Activated CD8-positive, alpha-beta memory T cell treated with anti-CD3 and anti-CD28 coated beads, Interleukin-2, amount 50 U/mL, for 1 hour (primary cell): ENCODE results near the gene NME4.
A peak's percentile ranks its signal among the peaks of the same experiment; 100 is the strongest.
"Not testable (repeated sequence)": the region's sequence is repeated elsewhere in the genome, so short reads cannot be mapped to it uniquely, and the experiment has no call there.

Source experiments
- DNase-seq: peaks from one replicate; pipeline ENCODE4 v3.0.0-alpha.2; 2020; ENCODE audit errors: extremely low read depth

Gene NME4

DNA sequence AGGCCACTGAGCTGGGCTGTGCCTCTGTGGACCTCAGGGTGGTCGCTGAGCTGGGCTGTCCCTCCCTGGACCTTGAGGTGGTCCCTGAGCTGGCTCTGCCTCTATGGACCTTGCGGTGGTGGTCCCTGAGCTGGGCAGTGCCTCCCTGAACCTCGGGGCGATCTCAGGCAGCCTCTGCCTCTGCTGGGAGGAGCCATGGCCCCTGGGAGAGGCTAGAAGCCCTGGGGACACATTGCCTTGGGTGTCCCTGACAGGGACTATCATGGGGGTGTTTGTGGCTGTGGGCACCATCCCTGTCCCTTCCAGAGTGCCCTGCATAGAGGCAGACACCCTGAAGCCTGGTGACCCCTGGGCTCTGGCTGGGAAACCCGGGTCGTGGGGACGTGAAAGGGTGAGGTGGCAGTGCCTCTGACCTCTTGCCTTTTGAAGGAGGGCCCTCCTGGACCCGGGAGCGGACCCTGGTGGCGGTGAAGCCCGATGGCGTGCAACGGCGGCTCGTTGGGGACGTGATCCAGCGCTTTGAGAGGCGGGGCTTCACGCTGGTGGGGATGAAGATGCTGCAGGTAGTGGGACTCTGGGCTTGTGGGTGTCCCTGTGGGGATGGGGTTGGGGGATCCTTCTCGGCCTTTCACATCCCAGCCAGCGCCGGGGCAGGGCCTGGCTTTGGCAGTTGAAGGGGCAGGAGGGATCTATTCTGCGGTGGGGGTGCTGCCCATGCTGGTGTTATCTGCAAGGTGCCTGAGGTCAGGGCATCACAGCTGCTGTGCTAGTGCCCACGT, 1.8 kb downstream of the NME4 start:
- DNase-seq, result no peak

DNA sequence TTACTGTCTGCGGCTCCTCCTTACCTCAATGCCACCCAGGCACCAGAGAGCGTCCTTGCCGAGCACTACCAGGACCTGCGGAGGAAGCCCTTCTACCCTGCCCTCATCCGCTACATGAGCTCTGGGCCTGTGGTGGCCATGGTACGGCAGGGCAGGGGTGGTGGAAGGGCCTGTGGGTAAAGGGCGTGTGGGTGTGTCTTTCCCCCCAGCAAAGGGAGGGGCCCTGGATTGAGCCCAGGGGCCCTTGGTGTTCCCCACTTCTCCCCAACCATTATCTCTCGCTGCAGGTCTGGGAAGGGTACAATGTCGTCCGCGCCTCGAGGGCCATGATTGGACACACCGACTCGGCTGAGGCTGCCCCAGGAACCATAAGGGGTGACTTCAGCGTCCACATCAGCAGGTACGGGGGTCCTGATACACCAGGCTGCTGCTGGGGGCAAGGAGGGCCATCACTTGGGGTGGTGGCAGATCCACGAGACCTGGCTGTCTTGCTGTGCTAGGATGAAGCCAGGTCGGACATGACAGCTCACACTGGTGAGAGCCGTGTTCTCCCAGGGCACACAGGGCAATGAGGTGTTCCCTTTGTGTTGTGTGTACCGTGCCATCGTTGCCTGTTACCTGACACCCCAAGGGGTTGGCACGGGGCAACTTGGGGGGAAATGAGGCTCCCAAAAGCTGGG, 2.5 kb downstream of the NME4 start:
- no peak for DNase-seq

- no peak for DNase-seq
Measured at GRCh38 chr16:400061-400591, 3.1 kb downstream of the NME4 start.

GRCh38 chr16:401468-402348, 4.7 kb downstream of the NME4 start, which contains the start of gene DECR2:
Gene DECR2, plus strand, starts transcription at chr16:401885. Its CDS starts 79 bp downstream, at chr16:401964.
- peak; percentile 93 for DNase-seq

DNA sequence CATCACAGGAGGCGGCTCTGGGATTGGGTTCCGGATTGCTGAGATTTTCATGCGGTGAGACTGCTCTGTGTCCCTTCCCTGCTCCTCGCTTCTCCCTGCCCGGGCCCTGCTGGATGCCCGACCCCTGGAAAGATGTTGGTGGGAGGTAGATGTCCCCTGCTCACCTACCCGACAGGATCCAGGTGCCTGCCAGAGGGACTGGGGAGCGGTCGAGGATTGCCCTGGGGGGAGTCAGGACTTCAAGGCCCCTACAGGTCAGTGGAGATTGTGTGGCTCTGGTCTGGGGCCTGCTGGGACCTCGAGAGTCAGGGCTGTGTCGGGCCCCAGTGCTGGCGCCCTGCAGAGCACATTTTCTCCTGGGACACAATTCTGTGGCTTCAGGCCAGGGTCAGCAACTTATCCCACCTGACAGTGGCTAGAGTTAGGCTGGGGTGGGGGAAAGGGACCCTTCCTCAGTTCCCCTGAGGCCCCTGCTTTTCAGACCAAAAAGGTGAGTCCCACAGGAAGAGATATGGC, 8.0 kb downstream of the NME4 start:
- DNase-seq, result no peak

- DNase-seq, result no peak
Measured at GRCh38 chr16:405548-406506, 8.8 kb downstream of the NME4 start.

GRCh38 chr16:407253-407652, 10.3 kb downstream of the NME4 start:
- DNase-seq, result no peak

DNA sequence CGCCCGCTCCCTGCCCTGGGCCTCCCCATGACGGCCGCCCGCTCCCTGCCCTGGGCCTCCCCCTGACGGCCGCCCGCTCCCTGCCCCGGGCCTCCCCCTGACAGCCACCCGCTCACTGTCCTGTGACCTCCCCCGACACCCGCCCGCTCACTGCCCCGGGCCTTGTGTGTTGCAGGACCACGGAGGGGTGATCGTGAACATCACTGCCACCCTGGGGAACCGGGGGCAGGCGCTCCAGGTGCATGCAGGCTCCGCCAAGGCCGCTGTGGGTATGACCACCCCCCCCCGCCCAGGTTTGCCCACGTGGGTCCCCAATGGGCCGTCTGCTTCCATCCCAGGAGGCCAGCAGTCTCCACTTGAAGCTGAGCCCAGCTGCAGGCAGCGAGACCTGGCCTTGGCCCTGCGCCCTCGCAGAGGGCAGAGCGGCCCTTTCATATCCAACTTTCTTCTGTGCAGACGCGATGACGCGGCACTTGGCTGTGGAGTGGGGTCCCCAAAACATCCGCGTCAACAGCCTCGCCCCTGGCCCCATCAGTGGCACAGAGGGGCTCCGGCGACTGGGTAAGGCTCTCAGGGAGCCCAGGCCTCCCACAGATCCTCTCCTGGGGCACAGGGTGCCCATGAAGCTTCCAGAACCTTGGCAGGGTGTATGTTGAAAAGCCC, 13.6 kb downstream of the NME4 start:
- DNase-seq, result no peak

GRCh38 chr16:411576-412265, 14.7 kb downstream of the NME4 start:
- DNase-seq, result no peak

DNA sequence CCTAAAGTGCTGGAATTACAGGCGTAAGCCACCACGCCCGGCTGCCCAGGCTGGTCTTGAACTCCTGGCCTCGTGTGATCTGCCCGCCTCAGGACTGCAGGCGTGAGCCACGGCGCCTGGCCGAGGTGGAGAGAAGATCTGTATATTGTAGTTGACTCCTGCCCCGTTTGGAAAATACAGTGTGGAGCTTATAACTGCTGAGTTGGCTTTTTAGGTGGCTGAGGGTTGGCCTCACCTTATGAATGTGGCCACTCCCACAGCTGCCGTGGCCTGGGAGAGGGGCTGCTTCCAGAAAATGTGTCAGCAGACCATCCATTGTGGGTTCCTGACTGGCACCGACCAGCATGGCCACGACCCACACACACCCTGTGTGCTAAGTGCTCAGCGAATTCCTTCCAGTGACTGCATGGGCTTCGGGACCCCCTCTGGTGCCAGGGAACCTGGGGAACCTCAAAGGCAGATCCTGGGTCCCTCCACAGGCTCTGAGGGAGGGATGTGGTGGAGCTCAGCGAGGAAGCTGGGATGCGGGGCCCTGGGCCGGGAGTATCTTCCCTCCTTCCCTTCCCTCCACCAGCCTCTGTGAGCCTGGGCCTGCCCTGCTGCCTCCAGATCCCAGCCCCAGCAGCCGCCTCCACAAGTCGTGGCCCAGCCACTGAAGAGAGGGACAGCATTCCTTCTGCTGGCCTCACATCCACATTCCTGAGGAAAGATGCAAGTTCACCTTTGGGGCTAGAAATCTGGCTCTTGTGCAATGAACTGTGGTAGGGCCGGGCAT, 17.6 kb downstream of the NME4 start:
- no peak for DNase-seq

- DNase-seq, result not testable (repeated sequence)
Measured at GRCh38 chr16:415170-415498, 18.1 kb downstream of the NME4 start.

DNA sequence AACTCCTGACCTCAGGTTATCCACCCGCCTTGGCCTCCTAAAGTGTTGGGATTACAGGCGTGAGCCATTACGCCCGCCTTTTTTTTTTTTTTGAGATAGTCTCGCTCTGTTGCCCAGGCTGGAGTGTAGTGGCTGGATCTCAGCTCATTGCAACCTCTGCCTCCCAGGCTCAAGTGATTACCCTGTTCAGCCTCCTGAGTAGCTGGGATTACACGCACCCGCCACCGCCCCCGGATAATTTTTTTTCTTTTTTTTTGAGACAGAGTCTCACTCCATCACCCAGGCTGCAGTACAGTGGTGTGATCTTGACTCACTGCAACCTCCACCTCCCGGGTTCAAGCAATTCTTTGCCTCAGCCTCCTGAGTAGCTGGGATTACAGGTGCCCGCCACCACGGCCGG, 25.2 kb downstream of the NME4 start:
- not testable (repeated sequence) for DNase-seq

DNA sequence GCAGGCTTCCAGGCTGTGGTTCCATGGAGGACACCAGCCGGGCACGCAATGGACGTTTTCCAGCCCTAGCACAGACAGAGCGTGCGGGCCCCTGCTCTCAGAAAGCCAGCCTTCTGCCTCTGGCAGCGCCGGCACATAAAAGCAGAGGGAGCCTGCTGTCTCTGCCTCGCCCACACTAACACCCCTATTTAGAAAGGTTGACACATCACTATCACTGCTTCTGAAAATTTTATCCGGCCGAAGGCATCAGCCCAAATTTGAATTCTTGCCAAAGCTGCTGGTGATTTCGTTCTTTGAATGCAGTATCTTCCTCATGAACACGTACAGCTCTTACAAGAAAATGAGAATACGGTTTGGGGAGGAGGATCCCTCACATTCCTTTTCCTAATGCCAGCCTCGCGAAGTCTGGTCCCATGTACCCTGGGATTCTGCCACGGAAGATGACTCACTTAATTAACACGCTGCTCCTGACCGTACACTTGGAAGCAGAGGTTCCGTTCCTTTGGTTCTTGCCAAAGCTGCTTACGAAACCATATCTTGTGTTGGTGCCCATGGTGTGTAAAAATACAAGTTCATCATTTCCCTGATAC, 27.1 kb downstream of the NME4 start:
- no peak for DNase-seq

- DNase-seq, result no peak
Measured at GRCh38 chr16:424623-425081, 27.7 kb downstream of the NME4 start.

GRCh38 chr16:425082-425718, 28.2 kb downstream of the NME4 start, which contains the start of gene RAB11FIP3:
Gene RAB11FIP3, plus strand, starts transcription at chr16:425649. Its CDS starts 358 bp downstream, at chr16:426007.
- DNase-seq, result peak; percentile 41

DNA sequence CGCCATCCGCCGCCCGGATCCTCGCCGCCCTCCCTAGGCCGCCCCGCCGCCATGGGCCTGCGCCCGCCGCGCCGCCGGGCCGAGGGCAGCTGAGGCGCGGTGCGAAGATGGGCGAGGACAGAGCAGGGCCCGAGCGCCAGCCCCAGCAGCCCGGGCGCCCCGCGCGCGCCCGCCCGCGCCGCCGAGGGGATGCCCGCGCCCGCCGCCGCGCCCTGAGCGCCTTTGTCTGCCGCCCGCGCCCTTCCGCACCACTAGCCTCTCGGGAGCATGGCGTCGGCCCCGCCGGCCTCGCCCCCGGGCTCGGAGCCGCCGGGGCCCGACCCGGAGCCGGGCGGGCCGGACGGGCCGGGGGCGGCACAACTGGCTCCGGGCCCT, 28.7 kb downstream of the NME4 start:
- no peak for DNase-seq

DNA sequence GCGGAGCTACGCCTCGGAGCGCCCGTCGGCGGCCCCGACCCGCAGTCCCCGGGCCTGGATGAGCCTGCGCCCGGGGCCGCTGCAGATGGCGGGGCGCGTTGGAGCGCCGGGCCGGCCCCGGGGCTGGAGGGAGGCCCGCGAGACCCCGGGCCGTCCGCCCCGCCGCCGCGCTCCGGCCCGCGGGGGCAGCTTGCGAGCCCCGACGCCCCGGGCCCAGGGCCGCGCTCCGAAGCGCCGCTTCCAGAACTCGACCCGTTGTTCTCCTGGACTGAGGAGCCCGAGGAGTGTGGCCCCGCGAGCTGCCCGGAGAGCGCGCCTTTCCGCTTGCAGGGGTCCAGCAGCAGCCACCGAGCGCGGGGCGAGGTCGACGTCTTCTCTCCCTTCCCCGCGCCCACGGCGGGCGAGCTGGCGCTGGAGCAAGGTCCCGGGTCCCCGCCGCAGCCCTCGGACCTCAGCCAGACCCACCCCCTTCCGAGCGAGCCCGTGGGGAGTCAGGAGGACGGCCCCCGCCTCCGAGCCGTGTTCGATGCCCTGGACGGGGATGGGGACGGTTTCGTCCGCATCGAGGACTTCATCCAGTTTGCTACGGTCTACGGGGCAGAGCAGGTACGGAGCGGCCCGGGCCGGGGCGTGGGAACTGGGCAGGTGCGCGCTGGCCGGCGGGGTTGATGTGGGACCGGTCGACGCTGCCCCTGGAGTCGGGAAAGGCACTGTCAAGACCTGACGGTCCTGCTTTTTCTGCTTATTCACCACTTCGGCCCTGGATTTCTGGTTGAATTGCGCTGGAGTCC, 29.3 kb downstream of the NME4 start:
- DNase-seq, result no peak
